ENCODE measurements around the gene YAF2.
A peak's percentile ranks its signal among the peaks of the same experiment; 100 is the strongest.

The YAF2 gene, protein sequence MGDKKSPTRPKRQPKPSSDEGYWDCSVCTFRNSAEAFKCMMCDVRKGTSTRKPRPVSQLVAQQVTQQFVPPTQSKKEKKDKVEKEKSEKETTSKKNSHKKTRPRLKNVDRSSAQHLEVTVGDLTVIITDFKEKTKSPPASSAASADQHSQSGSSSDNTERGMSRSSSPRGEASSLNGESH

DNA sequence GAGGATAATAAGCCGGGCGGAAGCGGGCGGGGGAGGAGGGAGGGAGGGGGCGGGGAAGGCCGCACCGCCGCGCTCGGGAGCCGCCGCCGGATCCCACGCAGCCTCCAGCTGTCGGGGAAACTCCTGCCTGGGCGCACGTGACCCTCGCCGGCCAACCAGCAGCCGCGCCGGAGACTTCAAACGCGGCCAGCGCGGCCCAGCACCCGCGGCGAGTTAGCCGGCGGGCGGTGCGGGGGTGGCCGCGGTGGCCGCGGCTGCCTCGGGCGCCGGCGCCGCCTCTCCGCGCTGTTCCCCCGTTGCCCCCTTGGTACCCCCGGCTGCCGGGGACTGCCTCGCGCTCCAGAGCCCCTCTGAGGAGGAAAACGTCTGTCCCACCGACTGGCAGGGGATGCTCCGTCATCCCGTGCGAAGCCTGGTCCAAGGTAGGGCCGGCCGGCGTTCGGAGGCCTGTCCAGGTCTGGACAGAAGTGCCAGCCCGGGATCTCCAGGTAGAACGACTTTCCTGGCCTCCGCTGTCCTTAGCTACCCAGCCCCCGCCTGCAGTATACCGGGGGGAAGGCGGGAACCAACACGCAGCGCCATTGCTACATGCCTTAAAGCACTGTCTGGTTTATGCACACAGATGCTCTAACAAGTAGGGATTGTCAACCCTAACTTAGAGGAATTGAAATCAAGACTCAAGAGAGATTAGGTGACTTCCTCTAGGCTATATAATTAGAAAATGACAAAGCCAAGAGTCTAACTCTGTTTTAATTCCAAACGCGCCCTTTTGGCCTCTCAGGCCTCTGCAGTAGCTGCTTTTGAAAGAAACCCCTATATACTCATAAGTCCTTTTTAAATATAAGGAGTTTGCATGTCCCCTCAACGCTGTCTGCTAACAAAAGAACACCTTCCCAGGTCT, at the start of gene YAF2:
TSS of gene YAF2 (minus strand) at position 9 of the 901 bp plus-strand sequence. CDS start 68 bp downstream, outside the sequence.
- peak; percentile 94 for DNase-seq

DNA sequence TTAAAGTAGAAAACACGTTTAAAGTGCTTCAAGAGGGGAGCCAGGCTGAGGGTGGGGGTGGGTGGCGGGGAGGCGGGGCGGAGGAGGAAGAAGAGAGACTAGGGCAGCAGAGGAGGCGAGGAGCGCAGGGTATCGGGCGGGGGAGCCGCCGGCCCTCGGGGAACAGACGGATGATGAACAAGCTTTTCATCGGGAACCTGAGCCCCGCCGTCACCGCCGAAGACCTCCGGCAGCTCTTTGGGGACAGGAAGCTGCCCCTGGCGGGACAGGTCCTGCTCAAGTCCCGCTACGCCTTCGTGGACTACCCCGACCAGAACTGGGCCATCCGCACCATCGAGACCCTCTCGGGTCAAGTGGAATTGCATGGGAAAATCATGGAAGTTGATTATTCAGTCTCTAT, 48.7 kb upstream of the YAF2 start:
- DNase-seq: no peak

DNA sequence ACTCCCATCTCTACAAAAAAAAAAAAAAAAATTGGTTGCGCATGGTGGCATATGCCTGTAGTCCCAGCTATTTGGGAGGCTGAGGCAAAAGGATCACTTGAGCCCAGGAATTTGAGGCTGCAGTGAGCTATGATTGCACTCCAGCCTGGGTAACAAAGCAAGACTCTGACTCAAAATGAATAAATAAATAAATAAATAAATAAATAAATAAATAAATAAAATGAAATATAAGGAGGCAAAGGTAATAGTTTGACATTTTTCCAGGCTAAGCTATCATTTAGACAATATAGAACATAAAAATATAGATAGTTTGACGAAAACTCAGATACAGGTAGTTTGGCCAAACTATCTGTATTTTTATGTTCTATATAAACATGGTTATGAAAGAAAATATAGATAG, 47.4 kb upstream of the YAF2 start:
- no peak for DNase-seq

DNA sequence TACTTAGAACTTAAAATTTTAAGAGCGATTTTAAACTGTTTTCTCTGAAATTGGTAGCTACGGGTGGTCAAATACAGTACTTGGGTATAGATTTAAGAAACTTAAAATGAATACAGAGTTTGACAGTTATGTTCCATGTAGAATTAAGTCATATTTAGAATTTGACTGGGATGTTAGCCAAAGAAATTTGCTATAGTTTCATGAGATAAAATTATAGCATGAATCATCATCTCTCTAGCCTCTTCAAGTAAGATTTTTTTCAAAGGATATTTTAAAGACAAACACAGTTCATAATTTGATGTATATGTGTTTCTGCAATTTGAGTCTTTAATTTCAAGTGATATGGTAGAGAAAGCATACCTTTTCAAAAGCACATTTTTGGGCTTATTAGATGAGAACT, 46.8 kb upstream of the YAF2 start:
- DNase-seq: no peak

DNA sequence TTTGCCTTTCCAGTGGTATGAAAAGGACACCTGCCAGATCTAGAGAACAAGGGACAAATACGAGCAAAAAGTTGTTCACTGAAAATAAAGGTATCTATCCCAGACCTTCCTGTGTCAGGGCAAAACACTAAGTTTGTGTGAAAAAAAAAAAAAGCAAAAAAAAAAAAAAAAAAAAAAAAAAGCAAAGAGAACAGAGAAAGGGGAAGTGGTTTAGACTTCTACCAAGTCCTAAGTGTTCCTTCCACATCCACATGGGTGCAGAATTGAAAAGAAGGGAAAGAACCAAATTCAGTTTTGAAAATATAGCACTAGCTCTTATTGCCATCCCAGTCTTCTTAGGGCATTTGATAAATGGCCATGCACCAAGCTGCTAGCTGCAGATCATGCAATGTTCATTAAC, 46.1 kb upstream of the YAF2 start:
- no peak for DNase-seq

DNA sequence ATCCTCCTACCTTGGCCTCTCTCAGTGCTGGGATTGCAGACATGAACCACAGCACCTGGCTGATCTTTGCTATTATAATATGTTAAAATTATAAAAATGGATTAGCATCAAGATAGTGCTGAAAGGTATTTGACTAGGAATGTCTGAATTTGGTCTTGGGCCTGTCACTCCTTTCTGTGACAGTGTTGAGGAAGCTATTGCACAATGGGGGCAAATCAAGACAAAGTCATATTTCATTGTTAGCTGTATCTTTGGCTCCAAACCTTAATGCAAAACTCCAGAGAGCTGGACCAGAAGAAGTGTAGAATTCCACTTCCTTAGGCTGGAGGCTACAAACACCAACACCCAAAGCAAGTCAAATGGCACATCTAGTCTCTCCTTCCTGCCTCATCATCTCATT, 45.7 kb upstream of the YAF2 start:
- no peak for DNase-seq

- no peak for DNase-seq
These were observed 44.2 kb upstream of the YAF2 start for GRCh38 chr12:42282294-42282693.

GRCh38 chr12:42281844-42282243, 43.8 kb upstream of the YAF2 start:
- DNase-seq: no peak

DNA sequence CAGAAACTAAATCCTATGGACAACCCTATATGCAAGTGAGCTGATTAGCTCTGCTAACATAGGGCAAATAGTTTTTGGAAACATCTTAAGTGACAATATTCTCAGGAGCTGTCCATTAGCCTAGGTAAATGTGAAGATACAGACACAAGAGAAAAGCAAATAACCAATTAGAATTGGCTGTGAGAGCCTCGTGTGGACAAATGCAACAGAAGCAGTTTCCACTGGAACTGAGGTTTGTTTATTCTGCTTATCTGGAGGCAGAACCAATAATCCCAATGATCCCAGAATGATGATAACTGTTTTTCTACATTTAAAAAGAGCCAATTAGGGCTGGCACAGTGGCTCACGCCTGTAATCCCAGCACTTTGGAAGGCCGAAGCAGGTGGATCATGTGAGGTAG, 43.2 kb upstream of the YAF2 start:
- DNase-seq: no peak

DNA sequence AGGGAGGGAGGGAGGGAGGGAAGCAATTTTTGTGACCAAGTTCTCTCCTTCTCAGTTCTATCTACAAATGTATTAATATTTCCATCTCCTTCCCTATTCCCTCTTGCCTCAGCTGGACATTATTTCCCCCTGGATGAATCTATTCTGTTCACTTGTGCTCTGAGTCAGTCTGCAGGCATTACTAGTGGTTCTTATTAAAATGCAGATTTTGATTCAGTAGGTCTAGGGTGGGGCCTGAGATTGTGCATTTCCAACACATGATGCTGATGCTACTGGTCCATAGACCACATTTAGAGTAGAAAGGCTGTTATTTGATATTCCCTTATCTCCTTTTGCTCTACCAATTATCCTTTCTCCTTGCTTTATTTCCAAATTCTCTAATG, 40.1 kb upstream of the YAF2 start:
- DNase-seq: no peak

- DNase-seq: peak; percentile 15
These were observed 39.5 kb upstream of the YAF2 start for GRCh38 chr12:42277396-42278127.

GRCh38 chr12:42275499-42275898, 37.5 kb upstream of the YAF2 start:
- DNase-seq: no peak

GRCh38 chr12:42273706-42274105, 35.7 kb upstream of the YAF2 start:
- DNase-seq: no peak

DNA sequence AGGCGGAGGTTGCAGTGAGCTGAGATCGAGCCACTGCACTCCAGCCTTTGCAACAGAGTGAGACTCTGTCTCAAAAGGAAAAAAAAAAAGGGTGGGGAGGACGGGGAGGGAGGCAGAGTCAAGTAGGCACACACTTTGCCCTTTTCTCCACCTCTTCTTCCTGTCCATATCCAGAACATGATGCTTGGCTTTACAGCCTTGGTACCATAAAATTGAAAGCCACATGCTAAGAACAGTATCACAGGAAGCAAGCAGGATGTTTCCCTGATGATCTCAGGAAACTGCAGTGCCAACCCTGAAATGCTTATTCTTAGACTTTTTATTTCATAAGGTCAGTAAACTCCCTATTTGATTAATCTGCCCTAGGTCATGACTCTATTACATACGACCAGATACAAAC, 32.5 kb upstream of the YAF2 start:
- DNase-seq: no peak

- DNase-seq: no peak
These were observed 29.6 kb upstream of the YAF2 start for GRCh38 chr12:42267413-42268190.

GRCh38 chr12:42266579-42267230, 28.7 kb upstream of the YAF2 start:
- no peak for DNase-seq

GRCh38 chr12:42262271-42262670, 24.2 kb upstream of the YAF2 start:
- DNase-seq: no peak

GRCh38 chr12:42261708-42262107, 23.7 kb upstream of the YAF2 start:
- no peak for DNase-seq

GRCh38 chr12:42260518-42260917, 22.5 kb upstream of the YAF2 start:
- DNase-seq: no peak

GRCh38 chr12:42259699-42260098, 21.7 kb upstream of the YAF2 start:
- DNase-seq: no peak

DNA sequence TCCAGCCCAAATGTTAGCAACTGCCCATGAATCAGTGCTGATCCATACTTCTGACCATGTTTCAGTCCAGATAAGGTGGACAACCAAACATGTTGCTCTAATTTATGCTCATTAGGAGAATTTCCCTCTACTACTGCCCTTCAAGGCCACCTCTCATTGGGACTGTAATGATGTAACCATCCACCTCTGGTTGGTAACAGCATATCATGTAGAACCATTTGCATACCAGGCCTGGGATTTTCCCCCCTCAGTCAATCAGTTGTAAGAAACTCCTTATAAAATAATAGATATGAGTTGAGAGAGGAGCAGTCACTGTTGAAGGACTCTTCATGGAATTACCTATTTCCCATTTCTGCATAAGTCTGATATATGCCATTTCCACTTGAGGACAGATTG, 17.8 kb upstream of the YAF2 start:
- no peak for DNase-seq

- no peak for DNase-seq
These were observed 17.3 kb upstream of the YAF2 start for GRCh38 chr12:42255221-42255865.
